NCI-H2171 treated with DMSO at 0.1 percent for 48 hours (cell line): Measurements from ENCODE around the gene ZG16.

ENCODE experiments used
- DNase-seq: peaks from one replicate; lab custom pipeline; 2025; lab: John Stamatoyannopoulos, UW

Gene ZG16

GRCh38 chr16:29809850-29810698 is 32.0 kb downstream of the ZG16 start:
- peak; percentile 72 for DNase-seq

- peak; percentile 55 for DNase-seq
Measured at GRCh38 chr16:29810699-29811169, 32.7 kb downstream of the ZG16 start.

- peak; percentile 88 for DNase-seq
Measured at GRCh38 chr16:29811170-29811895, 33.3 kb downstream of the ZG16 start.

- peak; percentile 77 for DNase-seq
Measured at GRCh38 chr16:29811896-29812665, 34.0 kb downstream of the ZG16 start, which contains the start of gene PRRT2. Gene PRRT2 (plus strand): TSS chr16:29812193. CDS start chr16:29813055, 862 bp downstream.

- no peak for DNase-seq
Measured at GRCh38 chr16:29812754-29813643, 34.9 kb downstream of the ZG16 start.

GRCh38 chr16:29813644-29814562 is 35.8 kb downstream of the ZG16 start:
- DNase-seq, result no peak

GRCh38 chr16:29814592-29814991 is 36.5 kb downstream of the ZG16 start:
- no peak for DNase-seq

GRCh38 chr16:29815032-29815721 is 37.1 kb downstream of the ZG16 start:
- peak; percentile 37 for DNase-seq

DNA sequence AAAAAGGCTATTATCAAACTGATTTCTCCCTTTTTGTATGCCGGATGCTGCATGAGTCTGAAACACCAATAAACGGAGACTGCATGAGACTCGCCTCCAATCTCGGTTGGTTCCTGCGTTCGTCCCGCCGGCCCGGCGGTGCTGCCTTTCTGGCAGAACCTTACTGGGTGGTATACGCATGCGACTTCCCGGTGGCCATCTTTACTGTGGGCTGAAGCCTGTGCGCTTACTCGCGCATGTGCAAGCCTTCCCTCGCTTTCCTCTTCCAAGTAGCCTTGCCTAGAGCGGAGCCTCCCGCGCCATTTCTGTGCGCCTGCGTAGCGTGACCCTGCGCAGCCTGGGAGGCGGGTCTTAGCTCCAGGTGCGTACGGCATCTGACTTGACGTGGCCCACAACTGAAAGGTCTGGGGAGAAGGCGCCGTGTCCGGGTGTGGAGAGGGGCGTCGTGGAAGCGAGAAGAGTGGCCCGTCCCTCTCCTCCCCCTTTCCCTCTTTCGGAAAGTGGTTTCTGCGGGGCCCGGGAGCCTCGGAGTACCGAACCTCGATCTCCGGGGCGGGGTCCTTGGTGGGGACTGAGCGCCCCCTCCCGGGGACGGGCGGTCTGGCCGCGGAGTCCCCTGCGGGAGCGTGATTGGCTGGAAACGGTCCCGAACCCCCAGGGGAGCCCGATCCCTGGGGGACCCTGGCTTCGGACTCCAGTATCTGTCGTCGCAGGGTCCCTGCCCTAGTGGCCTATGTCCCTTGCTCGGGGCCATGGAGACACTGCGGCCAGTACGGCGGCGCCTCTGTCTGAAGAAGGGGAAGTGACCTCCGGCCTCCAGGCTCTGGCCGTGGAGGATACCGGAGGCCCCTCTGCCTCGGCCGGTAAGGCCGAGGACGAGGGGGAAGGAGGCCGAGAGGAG is 38.0 kb downstream of the ZG16 start, which contains the start of gene PAGR1:
Gene PAGR1 (plus strand): TSS at position 360 of the 901 bp plus-strand sequence. CDS start 374 bp downstream, at position 734.
- DNase-seq, result peak; percentile 100

GRCh38 chr16:29816694-29817441 is 38.8 kb downstream of the ZG16 start:
- DNase-seq, result peak; percentile 80

GRCh38 chr16:29818082-29818481 is 40.0 kb downstream of the ZG16 start:
- DNase-seq, result no peak

- DNase-seq, result no peak
Measured at GRCh38 chr16:29819506-29819905, 41.5 kb downstream of the ZG16 start.

- DNase-seq, result peak; percentile 87
Measured at GRCh38 chr16:29820271-29820701, 42.2 kb downstream of the ZG16 start, which contains the start of gene MVP. Gene MVP (plus strand): TSS chr16:29820462. CDS start chr16:29830550, 10,088 bp downstream.

DNA sequence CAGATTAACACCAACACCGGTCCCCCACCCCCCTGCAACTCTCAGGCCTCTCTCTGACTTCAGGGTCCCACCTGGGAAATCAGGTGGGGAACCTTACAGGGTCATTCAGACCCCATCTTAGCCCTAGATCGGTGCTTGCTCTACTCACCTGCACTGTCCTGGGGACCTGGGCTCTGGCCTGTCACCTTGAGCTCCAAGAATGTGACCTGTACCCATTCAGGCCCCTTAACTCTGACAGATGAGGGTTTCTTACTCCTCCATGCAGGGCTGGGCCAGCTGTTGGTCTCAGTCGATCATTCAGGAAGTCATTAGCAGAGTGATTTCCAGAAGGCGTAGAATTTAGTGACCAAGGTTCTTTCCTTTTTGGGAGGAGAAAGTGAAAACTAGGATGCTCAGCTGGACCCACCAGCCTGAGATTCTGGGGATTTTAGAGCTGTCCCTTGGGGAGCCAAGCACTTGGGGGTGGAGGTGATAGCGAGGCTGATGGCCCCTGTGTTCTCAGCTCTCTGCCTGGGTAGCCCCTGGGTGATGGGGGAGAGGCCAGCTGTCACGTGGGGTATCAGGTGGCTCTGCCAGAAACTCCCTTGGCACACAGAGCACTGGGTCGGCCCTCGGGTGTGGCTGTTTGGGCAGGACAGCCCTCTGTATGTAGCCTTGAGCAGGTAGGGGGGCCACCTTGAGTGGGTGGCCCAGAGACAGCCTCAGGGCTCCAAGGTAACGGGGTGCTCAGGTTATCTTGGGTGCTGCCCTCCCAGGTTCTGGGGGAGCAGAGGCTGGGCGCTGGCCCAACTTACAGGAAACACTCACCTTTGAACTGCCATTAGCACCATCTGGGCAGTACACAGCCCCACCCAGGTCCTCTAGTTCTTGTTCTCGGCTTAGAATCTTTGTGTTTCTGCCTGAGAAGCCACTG is 42.9 kb downstream of the ZG16 start:
- DNase-seq, result peak; percentile 31

GRCh38 chr16:29821643-29822115 is 43.6 kb downstream of the ZG16 start:
- no peak for DNase-seq

- no peak for DNase-seq
Measured at GRCh38 chr16:29824589-29825144, 46.6 kb downstream of the ZG16 start.
